ENCODE measurements around the gene LRRK1.
"Not testable (repeated sequence)": the region's sequence is repeated elsewhere in the genome, so short reads cannot be mapped to it uniquely, and the experiment has no call there.

Gene LRRK1

GRCh38 chr15:101063891-101064794 lies 145.0 kb downstream of the LRRK1 start:
- FAIRE-seq, result no peak

- FAIRE-seq, result no peak
These were observed 145.8 kb downstream of the LRRK1 start for GRCh38 chr15:101064795-101065569.

GRCh38 chr15:101065570-101066221 lies 146.5 kb downstream of the LRRK1 start:
- no peak for FAIRE-seq

- no peak for FAIRE-seq
These were observed 147.6 kb downstream of the LRRK1 start for GRCh38 chr15:101066501-101067408.

- no peak for FAIRE-seq
These were observed 148.7 kb downstream of the LRRK1 start for GRCh38 chr15:101067660-101068522.

- FAIRE-seq, result no peak
These were observed 149.4 kb downstream of the LRRK1 start for GRCh38 chr15:101068523-101068960.

GRCh38 chr15:101068961-101069653 lies 149.9 kb downstream of the LRRK1 start:
- FAIRE-seq, result no peak

GRCh38 chr15:101069654-101069973 lies 150.5 kb downstream of the LRRK1 start:
- FAIRE-seq, result no peak

- no peak for FAIRE-seq
These were observed 150.9 kb downstream of the LRRK1 start for GRCh38 chr15:101070024-101070423.

GRCh38 chr15:101070502-101071273 lies 151.5 kb downstream of the LRRK1 start:
- FAIRE-seq, result no peak

- no peak for FAIRE-seq
These were observed 152.5 kb downstream of the LRRK1 start for GRCh38 chr15:101071651-101072050.

- FAIRE-seq, result not testable (repeated sequence)
These were observed 153.1 kb downstream of the LRRK1 start for GRCh38 chr15:101072235-101072634.

- FAIRE-seq, result not testable (repeated sequence)
These were observed 158.9 kb downstream of the LRRK1 start for GRCh38 chr15:101077806-101078668.

GRCh38 chr15:101078669-101079323 lies 159.6 kb downstream of the LRRK1 start:
- no peak for FAIRE-seq

GRCh38 chr15:101081900-101082299 lies 162.7 kb downstream of the LRRK1 start:
- FAIRE-seq, result no peak

- no peak for FAIRE-seq
These were observed 164.3 kb downstream of the LRRK1 start for GRCh38 chr15:101083336-101084045.

- no peak for FAIRE-seq
These were observed 165.6 kb downstream of the LRRK1 start for GRCh38 chr15:101084801-101085200.

- FAIRE-seq, result no peak
These were observed 166.1 kb downstream of the LRRK1 start for GRCh38 chr15:101085311-101085700.

All from G401.6 (cell line).